ENCODE results near the gene GPR162.
A peak's percentile ranks its signal among the peaks of the same experiment; 100 is the strongest.
"Not testable (repeated sequence)": the region's sequence is repeated elsewhere in the genome, so short reads cannot be mapped to it uniquely, and the experiment has no call there.

The GPR162 gene

DNA sequence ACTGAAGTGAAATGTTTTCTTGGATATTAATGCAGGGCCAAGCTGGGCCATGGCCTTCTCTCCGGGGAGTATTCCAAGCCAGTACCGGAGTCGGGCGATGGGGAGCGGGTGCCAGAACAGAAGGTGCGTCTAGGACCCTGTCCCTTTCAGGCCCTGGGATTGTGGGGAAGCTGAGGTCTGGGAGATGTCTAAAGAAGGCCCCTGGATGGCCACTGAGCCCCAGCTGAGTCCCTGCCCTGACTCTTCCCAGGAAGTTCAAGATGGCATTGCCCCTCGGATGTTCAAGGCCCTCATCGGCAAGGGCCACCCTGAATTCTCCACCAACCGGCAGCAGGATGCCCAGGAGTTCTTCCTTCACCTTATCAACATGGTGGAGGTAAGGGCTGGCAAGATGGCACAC is 38.5 kb downstream of the GPR162 start:
- DNase-seq = no peak

GRCh38 chr12:6860942-6861341 is 39.3 kb downstream of the GPR162 start:
- DNase-seq = no peak

DNA sequence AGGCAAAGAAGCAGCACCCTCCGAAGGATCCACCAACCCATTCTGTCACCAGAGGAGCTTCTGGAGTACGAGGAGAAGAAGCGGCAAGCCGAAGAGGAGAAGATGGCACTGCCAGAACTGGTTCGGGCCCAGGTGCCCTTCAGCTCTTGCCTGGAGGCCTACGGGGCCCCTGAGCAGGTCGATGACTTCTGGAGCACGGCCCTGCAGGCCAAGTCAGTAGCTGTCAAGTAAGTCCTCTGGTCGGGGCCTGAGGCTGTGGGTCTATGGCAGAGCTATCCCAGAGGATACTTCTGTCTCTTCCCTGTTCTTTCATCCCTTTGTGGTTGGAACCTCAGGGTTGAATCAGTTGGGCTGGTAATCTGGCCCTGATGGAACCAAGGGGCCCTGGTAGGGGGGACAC is 39.8 kb downstream of the GPR162 start:
- no peak for DNase-seq

DNA sequence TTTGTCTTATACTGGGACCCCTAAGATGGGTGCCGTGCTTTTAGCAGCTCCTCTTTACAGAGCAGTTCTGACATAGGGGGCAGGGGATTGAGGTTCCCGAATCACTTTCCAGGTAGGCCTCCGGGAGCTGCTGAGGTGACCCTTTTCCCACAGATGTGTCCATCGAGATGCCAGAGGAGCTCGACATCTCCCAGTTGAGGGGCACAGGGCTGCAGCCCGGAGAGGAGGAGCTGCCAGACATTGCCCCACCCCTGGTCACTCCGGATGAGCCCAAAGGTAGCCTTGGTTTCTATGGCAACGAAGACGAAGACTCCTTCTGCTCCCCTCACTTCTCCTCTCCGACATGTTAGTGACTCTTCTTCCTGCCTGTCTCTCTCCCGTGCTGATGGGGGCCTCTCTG is 41.4 kb downstream of the GPR162 start:
- DNase-seq = no peak

GRCh38 chr12:6863586-6864321 is 42.1 kb downstream of the GPR162 start:
- no peak for DNase-seq

DNA sequence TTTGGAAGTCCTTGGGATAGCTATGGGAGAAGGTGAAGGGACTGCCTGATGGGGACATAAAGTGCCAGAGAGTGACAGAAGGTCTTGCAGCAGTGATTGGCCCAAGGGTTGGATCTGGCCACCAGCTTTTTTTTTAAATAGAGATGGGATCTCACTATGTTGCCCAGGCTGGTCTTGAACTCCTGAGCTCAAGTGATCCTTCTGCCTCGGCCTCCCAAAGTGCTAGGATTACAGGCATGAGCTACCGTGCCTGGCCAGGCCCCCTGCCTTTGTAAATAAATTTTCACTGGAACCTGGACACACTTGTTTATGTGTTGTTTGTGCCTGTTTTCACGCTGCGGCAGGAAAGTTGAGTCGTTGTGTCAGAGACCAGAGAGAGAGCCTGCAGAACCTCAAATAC is 43.7 kb downstream of the GPR162 start:
- not testable (repeated sequence) for DNase-seq

DNA sequence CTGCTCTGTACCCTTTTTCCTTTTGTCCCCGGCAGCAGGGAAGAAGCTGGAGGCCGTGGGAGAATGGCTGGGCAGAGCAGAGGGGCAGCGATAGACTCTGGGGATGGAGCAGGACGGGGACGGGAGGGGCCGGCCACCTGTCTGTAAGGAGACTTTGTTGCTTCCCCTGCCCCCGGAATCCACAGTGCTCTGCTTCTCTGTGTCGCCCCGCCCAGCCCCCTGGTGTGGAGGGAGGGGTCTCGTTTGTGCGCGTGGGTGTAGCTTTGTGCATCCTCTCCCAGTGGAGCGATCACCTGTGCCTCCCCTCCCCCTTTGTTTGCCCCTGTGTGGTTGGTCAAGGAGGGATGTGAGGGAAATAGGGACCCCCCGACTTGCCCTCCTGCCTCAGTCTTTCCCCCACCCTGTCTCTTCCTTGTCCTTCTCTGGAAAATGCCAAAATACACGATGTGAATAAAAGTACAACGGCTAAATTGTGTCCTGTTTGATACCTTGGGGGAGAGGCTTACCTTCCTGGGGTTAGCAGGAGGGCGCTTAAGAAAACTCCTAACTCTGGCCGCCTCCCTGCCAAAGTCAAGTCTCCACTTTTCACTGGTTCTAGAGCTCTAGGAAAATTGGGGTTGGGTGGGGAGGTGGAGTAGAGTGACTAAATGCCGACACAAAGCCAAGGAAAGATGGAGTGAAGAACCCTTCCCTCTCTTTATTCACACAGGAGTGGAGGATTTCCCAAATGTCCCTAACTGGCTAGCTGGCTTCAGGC is 44.7 kb downstream of the GPR162 start:
- DNase-seq = no peak

- no peak for DNase-seq
These were observed 45.3 kb downstream of the GPR162 start for GRCh38 chr12:6866920-6867412.

- peak; percentile 70 for DNase-seq
These were observed 46.0 kb downstream of the GPR162 start, which contains the start of gene TPI1 for GRCh38 chr12:6867413-6868210. Gene TPI1 (plus strand): TSS chr12:6867531. CDS start chr12:6867567, 36 bp downstream.

DNA sequence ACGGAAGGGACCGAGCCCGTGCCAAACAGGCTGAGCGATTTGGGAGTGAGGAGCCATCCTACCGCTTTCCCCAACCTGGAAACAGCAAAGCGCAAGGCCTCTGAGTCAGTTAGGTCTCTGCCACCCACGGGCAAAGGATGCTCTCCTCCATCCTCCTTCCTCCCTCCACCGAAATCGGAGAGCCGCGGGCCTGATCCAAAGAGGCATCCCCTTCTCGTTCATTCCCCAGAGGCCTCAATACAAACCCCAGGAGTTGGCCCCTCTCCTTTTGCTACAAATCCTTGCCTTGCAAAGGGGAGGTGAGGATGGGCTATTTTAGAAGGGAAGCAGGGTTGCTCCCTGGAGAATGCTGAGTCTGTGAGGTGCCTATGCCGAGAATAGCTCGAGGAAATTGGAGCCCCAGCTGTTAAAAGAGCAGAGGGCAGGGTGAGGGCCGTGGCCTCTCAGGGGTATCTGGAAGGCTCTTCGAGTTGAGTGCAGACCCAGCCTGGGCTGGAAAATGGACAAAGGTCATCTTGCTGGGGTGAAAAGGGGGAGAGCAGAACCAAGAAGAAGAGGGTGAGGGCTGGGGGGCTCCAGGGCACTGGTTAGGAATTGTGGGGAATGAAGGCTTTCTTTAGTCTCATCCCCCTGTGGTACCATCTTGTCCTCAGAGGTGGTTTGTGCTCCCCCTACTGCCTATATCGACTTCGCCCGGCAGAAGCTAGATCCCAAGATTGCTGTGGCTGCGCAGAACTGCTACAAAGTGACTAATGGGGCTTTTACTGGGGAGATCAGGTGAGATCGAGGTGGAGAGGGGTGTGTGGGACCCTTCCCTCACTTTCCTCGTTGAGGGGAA is 46.8 kb downstream of the GPR162 start:
- no peak for DNase-seq

DNA sequence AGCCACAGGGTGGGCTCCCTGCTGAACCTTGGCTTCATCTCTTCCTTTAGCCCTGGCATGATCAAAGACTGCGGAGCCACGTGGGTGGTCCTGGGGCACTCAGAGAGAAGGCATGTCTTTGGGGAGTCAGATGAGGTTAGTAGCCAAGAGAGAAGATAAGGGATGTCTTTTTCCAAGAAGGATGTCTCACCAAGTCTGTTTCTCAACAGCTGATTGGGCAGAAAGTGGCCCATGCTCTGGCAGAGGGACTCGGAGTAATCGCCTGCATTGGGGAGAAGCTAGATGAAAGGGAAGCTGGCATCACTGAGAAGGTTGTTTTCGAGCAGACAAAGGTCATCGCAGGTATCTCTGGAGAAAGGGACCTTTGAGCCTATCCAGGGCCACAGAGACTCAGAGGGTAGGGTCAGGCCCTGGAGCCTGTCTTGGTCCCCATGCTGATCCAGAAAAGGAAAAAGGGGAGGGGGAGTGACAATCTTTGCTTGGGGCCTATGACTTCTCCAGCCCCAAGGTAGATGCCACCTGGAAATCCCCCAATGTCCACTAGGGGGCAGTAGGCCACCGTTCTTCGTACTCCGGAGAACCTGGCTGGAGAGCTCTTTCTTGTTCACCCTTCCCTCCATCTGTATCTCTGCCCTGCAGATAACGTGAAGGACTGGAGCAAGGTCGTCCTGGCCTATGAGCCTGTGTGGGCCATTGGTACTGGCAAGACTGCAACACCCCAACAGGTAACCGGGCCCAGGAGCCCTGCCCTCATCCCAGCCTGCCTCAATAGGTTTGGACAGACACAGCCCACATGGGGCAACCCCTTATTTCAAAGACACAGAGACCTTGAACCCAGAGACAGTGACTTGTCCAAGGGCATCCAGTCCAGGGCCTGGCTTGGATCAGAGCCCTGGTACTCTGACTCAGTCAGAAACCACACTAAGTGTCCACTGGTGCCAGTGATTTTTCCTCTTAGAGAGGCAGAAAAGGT is 47.7 kb downstream of the GPR162 start:
- peak; percentile 88 for DNase-seq

GRCh38 chr12:6870304-6870703 is 48.7 kb downstream of the GPR162 start:
- DNase-seq = not testable (repeated sequence)

- DNase-seq = no peak
These were observed 49.7 kb downstream of the GPR162 start for GRCh38 chr12:6871052-6871957.

DNA sequence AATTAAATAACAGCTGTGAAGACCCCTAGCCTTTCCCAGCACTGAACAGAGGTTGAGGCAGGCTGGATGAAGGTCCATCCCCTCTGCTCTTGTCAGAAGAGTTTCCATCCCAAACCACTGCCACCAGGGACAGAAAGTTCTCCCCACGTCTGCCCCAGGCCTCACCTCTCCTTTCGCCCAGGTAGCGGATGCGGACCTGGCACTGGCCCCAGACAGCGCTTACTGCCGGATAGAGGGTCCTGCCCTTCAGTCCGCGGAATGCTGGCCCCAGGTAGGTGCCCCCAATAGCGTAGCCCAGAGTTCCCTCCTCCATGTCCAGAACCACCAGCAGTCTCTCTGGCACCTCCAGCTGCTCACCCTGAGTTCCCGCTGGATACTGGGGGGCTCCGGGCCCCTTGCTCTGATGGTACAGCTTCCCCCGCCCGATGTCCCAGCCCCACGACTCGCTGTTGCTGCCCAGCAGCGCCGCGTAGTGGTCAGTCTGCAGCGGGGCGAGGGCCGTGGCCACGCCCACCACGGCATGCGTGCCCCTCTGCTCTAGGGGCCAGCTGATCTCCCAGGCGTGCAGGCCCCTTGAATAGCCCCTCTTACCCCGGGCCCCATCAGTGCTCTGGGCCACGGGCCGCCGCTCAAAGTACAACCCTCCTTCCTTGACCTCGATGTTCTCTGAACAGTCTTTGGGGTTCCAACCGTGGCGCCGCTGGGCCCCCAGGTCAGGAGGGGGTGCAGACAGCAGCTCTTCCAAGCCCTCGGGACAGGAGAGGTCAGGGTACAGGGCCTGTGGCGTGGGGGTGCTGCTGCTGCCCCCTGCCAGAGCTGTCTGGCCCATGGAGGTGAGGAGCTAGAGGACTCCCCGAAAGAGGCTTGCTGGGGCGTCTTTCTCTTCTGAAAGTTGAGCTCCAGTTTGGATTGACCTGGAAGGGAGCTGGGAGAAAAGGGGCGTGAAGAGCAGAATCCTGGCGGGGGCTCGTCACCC is 50.7 kb downstream of the GPR162 start:
- DNase-seq = peak; percentile 82

DNA sequence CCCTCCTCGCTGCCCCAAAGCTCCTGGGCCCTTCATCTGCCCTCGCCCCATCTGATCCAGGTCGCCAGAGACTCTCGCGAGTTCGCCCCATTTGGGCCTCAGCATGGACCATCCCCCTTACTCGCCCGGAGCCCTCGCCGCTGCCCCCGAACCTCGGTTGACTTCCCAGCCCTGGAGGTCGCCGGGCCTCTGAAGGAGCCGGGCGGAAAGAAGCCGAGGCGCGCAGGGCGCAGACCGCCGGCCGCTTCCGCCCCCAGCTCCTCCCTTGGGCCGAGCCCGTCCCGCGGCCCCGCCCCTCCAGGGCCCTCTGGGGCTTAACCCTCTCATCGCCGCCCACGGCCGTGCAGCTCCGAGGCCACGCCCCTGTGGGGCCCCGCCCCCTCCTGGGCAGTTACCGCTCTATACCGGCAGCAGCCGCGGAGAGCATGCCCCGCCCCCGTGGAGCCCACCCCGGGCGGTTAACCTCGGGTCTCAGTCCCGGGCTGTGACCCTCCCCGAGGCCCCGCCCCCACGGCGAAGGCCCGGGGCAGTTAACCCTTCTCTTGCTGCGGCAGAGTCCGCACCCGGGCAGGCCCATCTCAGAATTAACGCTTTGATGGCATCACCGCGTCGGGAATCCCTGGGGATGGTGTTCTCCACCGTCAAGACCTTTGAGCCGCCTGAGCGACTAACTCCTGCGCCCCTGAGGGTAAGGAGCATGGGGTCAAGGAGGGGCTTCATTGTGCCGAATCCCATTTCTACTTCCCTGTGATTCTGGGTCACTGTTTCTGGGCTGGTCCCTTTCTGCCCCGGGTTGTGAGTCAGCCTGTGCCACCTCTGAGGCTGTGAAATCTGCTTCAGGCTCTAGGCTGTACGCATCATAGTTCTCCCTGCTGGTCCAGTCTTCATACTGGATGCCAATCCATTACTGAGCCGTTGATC is 51.7 kb downstream of the GPR162 start, which contains the start of gene SPSB2:
TSS of gene SPSB2 (minus strand) at position 210 of the 921 bp plus-strand sequence. CDS start 402 bp downstream, outside the sequence.
- DNase-seq = peak; percentile 100

- DNase-seq = not testable (repeated sequence)
These were observed 52.4 kb downstream of the GPR162 start for GRCh38 chr12:6874015-6874368.
